SU-DHL-6 (cell line): ENCODE data around the gene PRKCZ.

Experiments used
- CTCF ChIP-seq: fragments of 200-600 bp; sonication (generic); IDR thresholded peaks from one replicate; pipeline ENCODE4 v1.5.1; 2017; ENCODE audit warnings: antibody characterized with exemption, mild to moderate bottlenecking, low read length, moderate library complexity; ENCODE audit not compliant: insufficient read depth, poor library complexity, severe bottlenecking
- EZH2phosphoT487 ChIP-seq: fragments of 200-600 bp; sonication (generic), shearing (Covaris generic); conservative IDR thresholded peaks from 2 replicates; pipeline ENCODE4 v1.6.1; 2018; ENCODE audit warnings: mild to moderate bottlenecking, antibody characterized with exemption, low read length, moderate library complexity, mixed read lengths

GRCh38 chr1:2087766-2088165 lies 37.6 kb downstream of the PRKCZ start:
- TF ChIP-seq CTCF: no peak
- no peak for TF ChIP-seq EZH2phosphoT487
